ENCODE results near the gene KAZN. TPM values are rescaled to one million over a fixed set of nuclear protein-coding genes. Genes with fewer than 3 reads are reported as not detected.

The KAZN gene
- polyA plus RNA-seq, 1 donor (not counting 4 experiments of a cell fraction or from before 2014, with no cell fraction given) = 5.9 TPM

- no peaks in the 10 kb centered on the region for H3K9me1 ChIP-seq (ENCODE audit: control insufficient read depth, extremely low read depth, insufficient read depth, low read length)
- H3K4me3 ChIP-seq (ENCODE audit: control insufficient read depth in 2 of 3, extremely low read depth in 1 of 3, insufficient read depth in 2 of 3, low read depth in 1 of 3, low read length in 3 of 3) = no peak overlapping the region
- DNase-seq (ENCODE audit: low read depth, low spot score) (no peak), FAIRE-seq (no peak)
- H3K4me1 ChIP-seq (ENCODE audit: control insufficient read depth, extremely low read depth, insufficient read depth, low read length) = no peaks in the 10 kb centered on the region
- H3K36me3 ChIP-seq (ENCODE audit: control insufficient read depth in 2 of 2, extremely low read depth in 1 of 2, insufficient read depth in 2 of 2, low read length in 2 of 2) = no peaks in the 10 kb centered on the region
- H3K27ac ChIP-seq (ENCODE audit: control insufficient read depth, insufficient read depth, low read length) = no peak overlapping the region
- dilution Hi-C loops (cut with MboI; ENCODE audit: extremely low pct_ligation_motif_present, low sequenced_read_pairs) = no loop called here
- TF ChIP-seq EZH2 (IDR thresholded peaks at IDR 0.05; ENCODE audit: low read length) = no peak
- TF ChIP-seq CTCF (optimal IDR thresholded peaks at IDR 0.05 in 1 of 3, IDR thresholded peaks at IDR 0.05 in 1 of 3, conservative IDR thresholded peaks at IDR 0.05 in 1 of 3; ENCODE audit: extremely low read depth in 1 of 3, insufficient read depth in 2 of 3, low read length in 3 of 3) = no peak
- no peaks in the 10 kb centered on the region for H3K9me3 ChIP-seq (ENCODE audit: control insufficient read depth, low read depth, low read length)
- no peak overlapping the region for H3K9ac ChIP-seq (ENCODE audit: control insufficient read depth, extremely low read depth, insufficient read depth, low read length)
- no peaks in the 10 kb centered on the region for H3K27me3 ChIP-seq (ENCODE audit: control insufficient read depth, extremely low read depth, insufficient read depth, low read length)
- H2AFZ ChIP-seq (ENCODE audit: control insufficient read depth, low read length) = no peak overlapping the region
- H4K20me1 ChIP-seq (ENCODE audit: control insufficient read depth, extremely low read depth, insufficient read depth, low read length) = no peaks in the 10 kb centered on the region
- H3K79me2 ChIP-seq (ENCODE audit: control insufficient read depth, insufficient read depth, low read length) = no peaks in the 10 kb centered on the region
- H3K4me2 ChIP-seq (ENCODE audit: control insufficient read depth, extremely low read depth, insufficient read depth, low read depth, low read length) = no peak overlapping the region
Observed at GRCh38 chr1:14656384-14656937, 58.0 kb downstream of the KAZN start.

- H3K9ac ChIP-seq (ENCODE audit: control insufficient read depth, extremely low read depth, insufficient read depth, low read length) = no peak overlapping the region
- H4K20me1 ChIP-seq (ENCODE audit: control insufficient read depth, extremely low read depth, insufficient read depth, low read length) = no peaks in the 10 kb centered on the region
- no peak overlapping the region for H3K4me2 ChIP-seq (ENCODE audit: control insufficient read depth, extremely low read depth, insufficient read depth, low read depth, low read length)
- FAIRE-seq (no peak), DNase-seq (ENCODE audit: low read depth, low spot score) (no peak)
- H3K4me3 ChIP-seq (ENCODE audit: control insufficient read depth in 2 of 3, extremely low read depth in 1 of 3, insufficient read depth in 2 of 3, low read depth in 1 of 3, low read length in 3 of 3) = no peak overlapping the region
- no peaks in the 10 kb centered on the region for H3K27me3 ChIP-seq (ENCODE audit: control insufficient read depth, extremely low read depth, insufficient read depth, low read length)
- H2AFZ ChIP-seq (ENCODE audit: control insufficient read depth, low read length) = no peak overlapping the region
- H3K4me1 ChIP-seq (ENCODE audit: control insufficient read depth, extremely low read depth, insufficient read depth, low read length) = no peaks in the 10 kb centered on the region
- no peak overlapping the region for H3K27ac ChIP-seq (ENCODE audit: control insufficient read depth, insufficient read depth, low read length)
- H3K9me3 ChIP-seq (ENCODE audit: control insufficient read depth, low read depth, low read length) = no peaks in the 10 kb centered on the region
- dilution Hi-C loops (cut with MboI; ENCODE audit: extremely low pct_ligation_motif_present, low sequenced_read_pairs) = no loop called here
- no peak for TF ChIP-seq CTCF (optimal IDR thresholded peaks at IDR 0.05 in 1 of 3, IDR thresholded peaks at IDR 0.05 in 1 of 3, conservative IDR thresholded peaks at IDR 0.05 in 1 of 3; ENCODE audit: extremely low read depth in 1 of 3, insufficient read depth in 2 of 3, low read length in 3 of 3)
- no peak for TF ChIP-seq EZH2 (IDR thresholded peaks at IDR 0.05; ENCODE audit: low read length)
- no peaks in the 10 kb centered on the region for H3K36me3 ChIP-seq (ENCODE audit: control insufficient read depth in 2 of 2, extremely low read depth in 1 of 2, insufficient read depth in 2 of 2, low read length in 2 of 2)
- no peaks in the 10 kb centered on the region for H3K79me2 ChIP-seq (ENCODE audit: control insufficient read depth, insufficient read depth, low read length)
- no peaks in the 10 kb centered on the region for H3K9me1 ChIP-seq (ENCODE audit: control insufficient read depth, extremely low read depth, insufficient read depth, low read length)
Observed at GRCh38 chr1:14658642-14659041, 60.2 kb downstream of the KAZN start.
